GM19395 (cell line): ENCODE results near the gene COL19A1.
"Not testable (repeated sequence)": the region's sequence is repeated elsewhere in the genome, so short reads cannot be mapped to it uniquely, and the experiment has no call there.

Experiments used
- ATAC-seq: cut with Tn5 transposase; IDR thresholded peaks from one replicate; pipeline ENCODE4 v1.9.1; 2021; ENCODE audit warnings: mild to moderate bottlenecking, moderate library complexity; ENCODE audit not compliant: unreplicated experiment

The COL19A1 gene

GRCh38 chr6:69895396-69895795, 29.0 kb downstream of the COL19A1 start:
- ATAC-seq: no peak

GRCh38 chr6:69900869-69901268, 34.5 kb downstream of the COL19A1 start:
- no peak for ATAC-seq

- ATAC-seq: no peak
These were observed 35.0 kb downstream of the COL19A1 start for GRCh38 chr6:69901361-69901760.

- no peak for ATAC-seq
These were observed 41.7 kb downstream of the COL19A1 start for GRCh38 chr6:69907981-69908498.

GRCh38 chr6:69913361-69913760, 47.0 kb downstream of the COL19A1 start:
- no peak for ATAC-seq

GRCh38 chr6:69914015-69914485, 47.7 kb downstream of the COL19A1 start:
- ATAC-seq: no peak

- ATAC-seq: no peak
These were observed 49.0 kb downstream of the COL19A1 start for GRCh38 chr6:69915346-69915745.

GRCh38 chr6:69917834-69918233, 51.5 kb downstream of the COL19A1 start:
- no peak for ATAC-seq

GRCh38 chr6:69918813-69919475, 52.6 kb downstream of the COL19A1 start:
- no peak for ATAC-seq

GRCh38 chr6:69921066-69921465, 54.7 kb downstream of the COL19A1 start:
- not testable (repeated sequence) for ATAC-seq

GRCh38 chr6:69921611-69922010, 55.3 kb downstream of the COL19A1 start:
- ATAC-seq: not testable (repeated sequence)

GRCh38 chr6:69926745-69927144, 60.4 kb downstream of the COL19A1 start:
- ATAC-seq: no peak

GRCh38 chr6:69933239-69933638, 66.9 kb downstream of the COL19A1 start:
- ATAC-seq: no peak

- no peak for ATAC-seq
These were observed 68.7 kb downstream of the COL19A1 start for GRCh38 chr6:69935079-69935478.

- ATAC-seq: no peak
These were observed 70.5 kb downstream of the COL19A1 start for GRCh38 chr6:69936674-69937363.

- no peak for ATAC-seq
These were observed 71.2 kb downstream of the COL19A1 start for GRCh38 chr6:69937402-69938136.

GRCh38 chr6:69942485-69942884, 76.1 kb downstream of the COL19A1 start:
- no peak for ATAC-seq

GRCh38 chr6:69945192-69945591, 78.8 kb downstream of the COL19A1 start:
- ATAC-seq: no peak

- ATAC-seq: no peak
These were observed 82.2 kb downstream of the COL19A1 start for GRCh38 chr6:69948479-69949114.

GRCh38 chr6:69953491-69953890, 87.1 kb downstream of the COL19A1 start:
- no peak for ATAC-seq

GRCh38 chr6:69954733-69955132, 88.4 kb downstream of the COL19A1 start:
- no peak for ATAC-seq
